ENCODE data around the gene WNT16. TPM values are rescaled to one million over a fixed set of nuclear protein-coding genes. Genes with fewer than 3 reads are reported as not detected.

WNT16 gene
- total RNA-seq, 1 experiment from 2014 or later, result not detected

DNA sequence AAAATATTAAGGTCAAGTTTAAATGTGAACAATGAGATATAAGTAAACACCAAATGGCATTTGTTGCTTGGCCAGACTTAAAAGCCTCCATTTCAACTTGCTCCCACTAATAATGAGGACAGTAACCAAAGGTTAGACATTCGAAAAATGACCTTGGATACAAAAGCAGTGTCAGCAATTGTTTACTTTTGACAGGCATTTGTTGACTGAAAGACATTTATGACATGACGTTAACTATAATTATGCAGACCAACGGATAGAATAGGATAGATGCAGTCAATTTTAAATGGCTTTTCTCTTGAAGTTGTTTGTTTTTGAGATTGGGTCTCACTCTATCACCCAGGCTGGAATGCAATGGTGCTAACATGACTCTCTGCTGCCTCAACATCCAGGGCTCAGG lies 6.3 kb upstream of the WNT16 start:
- H3K9me2 ChIP-seq (replicated peaks; ENCODE audit: insufficient read depth, low read length), result no peaks in the 10 kb centered on the region
- no peak for DNase-seq

GRCh38 chr7:121323515-121324302 lies 5.1 kb upstream of the WNT16 start:
- Histone ChIP-seq H3K9me2 (replicated peaks; ENCODE audit: insufficient read depth, low read length) (no peaks in the 10 kb centered on the region), H4K20me1 (ENCODE audit: insufficient read depth, low read depth, low read length) (no peaks in the 10 kb centered on the region), H2AFZ (ENCODE audit: low read length) (no peak overlapping the region), H3K27ac (ENCODE audit: low read length) (no peak overlapping the region), H3K4me1 (ENCODE audit: low read length) (no peaks in the 10 kb centered on the region), H3K9ac (ENCODE audit: low read length) (no peak overlapping the region), H3K27me3 (ENCODE audit: low read length) (no peaks in the 10 kb centered on the region), H3K4me3 (ENCODE audit: low read length) (no peak overlapping the region), H3K36me3 (ENCODE audit: insufficient read depth, low read length) (no peaks in the 10 kb centered on the region), H3K79me2 (ENCODE audit: low read length) (no peaks in the 10 kb centered on the region), H3K9me3 (ENCODE audit: low read length) (no peaks in the 10 kb centered on the region), H3K4me2 (ENCODE audit: low read depth, low read length, poor library complexity, severe bottlenecking) (no peak overlapping the region)
- DNase-seq, result no peak

More for the DNA sequence above, 6.3 kb upstream of the WNT16 start:
- H3K9me3 ChIP-seq (ENCODE audit: low read length), result no peaks in the 10 kb centered on the region
- no peak overlapping the region for H3K9ac ChIP-seq (ENCODE audit: low read length)
- no peaks in the 10 kb centered on the region for H4K20me1 ChIP-seq (ENCODE audit: insufficient read depth, low read depth, low read length)
- no peak overlapping the region for H3K4me2 ChIP-seq (ENCODE audit: low read depth, low read length, poor library complexity, severe bottlenecking)
- no peaks in the 10 kb centered on the region for H3K4me1 ChIP-seq (ENCODE audit: low read length)
- H3K27ac ChIP-seq (ENCODE audit: low read length), result no peak overlapping the region
- no peaks in the 10 kb centered on the region for H3K27me3 ChIP-seq (ENCODE audit: low read length)
- H2AFZ ChIP-seq (ENCODE audit: low read length), result no peak overlapping the region
- no peaks in the 10 kb centered on the region for H3K36me3 ChIP-seq (ENCODE audit: insufficient read depth, low read length)
- H3K79me2 ChIP-seq (ENCODE audit: low read length), result no peaks in the 10 kb centered on the region
- no peak overlapping the region for H3K4me3 ChIP-seq (ENCODE audit: low read length)

- no peaks in the 10 kb centered on the region for H3K4me1 ChIP-seq (ENCODE audit: low read length)
- no peaks in the 10 kb centered on the region for H3K9me3 ChIP-seq (ENCODE audit: low read length)
- no peak overlapping the region for H2AFZ ChIP-seq (ENCODE audit: low read length)
- no peaks in the 10 kb centered on the region for H3K36me3 ChIP-seq (ENCODE audit: insufficient read depth, low read length)
- no peak overlapping the region for H3K27ac ChIP-seq (ENCODE audit: low read length)
- no peaks in the 10 kb centered on the region for H3K79me2 ChIP-seq (ENCODE audit: low read length)
- H3K9me2 ChIP-seq (replicated peaks; ENCODE audit: insufficient read depth, low read length), result no peaks in the 10 kb centered on the region
- no peak overlapping the region for H3K4me3 ChIP-seq (ENCODE audit: low read length)
- H4K20me1 ChIP-seq (ENCODE audit: insufficient read depth, low read depth, low read length), result no peaks in the 10 kb centered on the region
- no peak overlapping the region for H3K4me2 ChIP-seq (ENCODE audit: low read depth, low read length, poor library complexity, severe bottlenecking)
- H3K9ac ChIP-seq (ENCODE audit: low read length), result no peak overlapping the region
- no peaks in the 10 kb centered on the region for H3K27me3 ChIP-seq (ENCODE audit: low read length)
- DNase-seq, result no peak
Observed at GRCh38 chr7:121327671-121328070, 1.1 kb upstream of the WNT16 start.

DNA sequence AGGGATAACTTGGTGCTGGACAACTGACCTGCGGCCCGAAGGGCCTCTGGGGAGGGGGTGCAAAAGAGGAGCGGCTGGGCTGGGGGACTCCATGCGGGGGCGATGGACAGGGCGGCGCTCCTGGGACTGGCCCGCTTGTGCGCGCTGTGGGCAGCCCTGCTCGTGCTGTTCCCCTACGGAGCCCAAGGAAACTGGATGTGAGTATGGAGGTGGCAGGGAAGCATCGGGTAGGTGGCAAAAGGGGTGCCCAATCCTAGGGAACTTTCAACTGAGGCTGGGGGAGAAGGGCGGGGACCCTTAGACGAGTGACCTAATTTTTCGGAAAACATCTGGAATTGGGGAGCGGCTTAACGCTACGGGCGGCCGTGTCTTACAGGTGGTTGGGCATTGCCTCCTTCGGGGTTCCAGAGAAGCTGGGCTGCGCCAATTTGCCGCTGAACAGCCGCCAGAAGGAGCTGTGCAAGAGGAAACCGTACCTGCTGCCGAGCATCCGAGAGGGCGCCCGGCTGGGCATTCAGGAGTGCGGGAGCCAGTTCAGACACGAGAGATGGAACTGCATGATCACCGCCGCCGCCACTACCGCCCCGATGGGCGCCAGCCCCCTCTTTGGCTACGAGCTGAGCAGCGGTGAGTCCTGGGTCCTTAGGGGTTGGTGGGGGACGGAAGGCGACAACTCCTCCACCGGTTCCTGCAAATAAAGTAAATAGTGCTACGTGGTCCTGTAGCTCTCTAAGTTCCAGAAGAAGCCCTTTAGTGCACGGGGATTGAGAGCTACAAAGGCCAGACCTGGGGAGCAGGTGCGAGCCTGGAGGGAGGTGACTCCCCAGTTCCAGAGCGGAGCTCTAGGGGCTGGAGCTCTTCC lies 622 bp downstream of the WNT16 start:
- H3K9ac ChIP-seq (ENCODE audit: low read length), result no peak overlapping the region
- H3K27me3 ChIP-seq (ENCODE audit: low read length), result no peaks in the 10 kb centered on the region

GRCh38 chr7:121330053-121330833 lies 1.4 kb downstream of the WNT16 start:
- Histone ChIP-seq H3K9me3 (ENCODE audit: low read length) (no peaks in the 10 kb centered on the region), H3K4me2 (ENCODE audit: low read depth, low read length, poor library complexity, severe bottlenecking) (no peak overlapping the region), H3K36me3 (ENCODE audit: insufficient read depth, low read length) (no peaks in the 10 kb centered on the region), H3K4me3 (ENCODE audit: low read length) (no peak overlapping the region), H3K4me1 (ENCODE audit: low read length) (no peaks in the 10 kb centered on the region), H4K20me1 (ENCODE audit: insufficient read depth, low read depth, low read length) (no peaks in the 10 kb centered on the region), H3K9ac (ENCODE audit: low read length) (no peak overlapping the region), H2AFZ (ENCODE audit: low read length) (no peak overlapping the region), H3K9me2 (replicated peaks; ENCODE audit: insufficient read depth, low read length) (no peaks in the 10 kb centered on the region), H3K27me3 (ENCODE audit: low read length) (no peaks in the 10 kb centered on the region), H3K27ac (ENCODE audit: low read length) (no peak overlapping the region), H3K79me2 (ENCODE audit: low read length) (no peaks in the 10 kb centered on the region)
- no peak for DNase-seq

More for the DNA sequence above, 622 bp downstream of the WNT16 start:
- Histone ChIP-seq H3K9me3 (ENCODE audit: low read length) (no peaks in the 10 kb centered on the region), H3K9me2 (replicated peaks; ENCODE audit: insufficient read depth, low read length) (no peaks in the 10 kb centered on the region), H3K4me2 (ENCODE audit: low read depth, low read length, poor library complexity, severe bottlenecking) (no peak overlapping the region), H2AFZ (ENCODE audit: low read length) (no peak overlapping the region), H3K4me3 (ENCODE audit: low read length) (no peak overlapping the region), H4K20me1 (ENCODE audit: insufficient read depth, low read depth, low read length) (no peaks in the 10 kb centered on the region), H3K27ac (ENCODE audit: low read length) (no peak overlapping the region), H3K4me1 (ENCODE audit: low read length) (no peaks in the 10 kb centered on the region), H3K36me3 (ENCODE audit: insufficient read depth, low read length) (no peaks in the 10 kb centered on the region), H3K79me2 (ENCODE audit: low read length) (no peaks in the 10 kb centered on the region)
- DNase-seq, result no peak

GRCh38 chr7:121331048-121331447 lies 2.2 kb downstream of the WNT16 start:
- Histone ChIP-seq H3K9ac (ENCODE audit: low read length) (no peak overlapping the region), H4K20me1 (ENCODE audit: insufficient read depth, low read depth, low read length) (no peaks in the 10 kb centered on the region), H3K9me3 (ENCODE audit: low read length) (no peaks in the 10 kb centered on the region), H3K36me3 (ENCODE audit: insufficient read depth, low read length) (no peaks in the 10 kb centered on the region), H3K27me3 (ENCODE audit: low read length) (no peaks in the 10 kb centered on the region), H3K4me3 (ENCODE audit: low read length) (no peak overlapping the region), H3K4me2 (ENCODE audit: low read depth, low read length, poor library complexity, severe bottlenecking) (no peak overlapping the region), H2AFZ (ENCODE audit: low read length) (no peak overlapping the region), H3K27ac (ENCODE audit: low read length) (no peak overlapping the region), H3K9me2 (replicated peaks; ENCODE audit: insufficient read depth, low read length) (no peaks in the 10 kb centered on the region), H3K79me2 (ENCODE audit: low read length) (no peaks in the 10 kb centered on the region), H3K4me1 (ENCODE audit: low read length) (no peaks in the 10 kb centered on the region)
- DNase-seq, result no peak

- Histone ChIP-seq H3K4me1 (ENCODE audit: low read length) (no peaks in the 10 kb centered on the region), H3K79me2 (ENCODE audit: low read length) (no peaks in the 10 kb centered on the region), H4K20me1 (ENCODE audit: insufficient read depth, low read depth, low read length) (no peaks in the 10 kb centered on the region), H3K36me3 (ENCODE audit: insufficient read depth, low read length) (no peaks in the 10 kb centered on the region), H3K9me3 (ENCODE audit: low read length) (no peaks in the 10 kb centered on the region), H2AFZ (ENCODE audit: low read length) (no peak overlapping the region), H3K4me2 (ENCODE audit: low read depth, low read length, poor library complexity, severe bottlenecking) (no peak overlapping the region), H3K9me2 (replicated peaks; ENCODE audit: insufficient read depth, low read length) (no peaks in the 10 kb centered on the region), H3K27me3 (ENCODE audit: low read length) (no peaks in the 10 kb centered on the region), H3K9ac (ENCODE audit: low read length) (no peak overlapping the region), H3K27ac (ENCODE audit: low read length) (no peak overlapping the region), H3K4me3 (ENCODE audit: low read length) (no peak overlapping the region)
- no peak for DNase-seq
Observed at GRCh38 chr7:121331574-121331973, 2.8 kb downstream of the WNT16 start.

DNA sequence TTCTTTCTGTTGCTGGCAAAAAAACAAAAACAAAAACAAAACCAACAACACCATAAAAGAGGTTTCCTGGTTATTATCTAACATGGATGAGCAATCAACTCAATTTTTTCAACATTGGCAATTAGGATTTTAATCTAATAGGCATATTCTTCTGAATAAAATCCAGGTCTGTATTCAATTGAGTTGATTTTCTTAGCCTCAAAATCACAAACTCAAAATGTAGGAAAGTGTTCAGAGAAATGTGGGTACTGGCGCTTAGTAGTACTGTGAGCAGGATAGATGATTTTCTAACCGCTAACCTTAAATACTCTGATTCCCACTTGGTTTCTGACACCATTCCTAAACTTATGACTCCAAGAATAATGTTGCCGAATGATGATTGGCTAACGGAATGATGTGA lies 5.6 kb downstream of the WNT16 start:
- no peak overlapping the region for H2AFZ ChIP-seq (ENCODE audit: low read length)
- H4K20me1 ChIP-seq (ENCODE audit: insufficient read depth, low read depth, low read length), result no peaks in the 10 kb centered on the region
- H3K36me3 ChIP-seq (ENCODE audit: insufficient read depth, low read length), result no peaks in the 10 kb centered on the region
- no peaks in the 10 kb centered on the region for H3K9me2 ChIP-seq (replicated peaks; ENCODE audit: insufficient read depth, low read length)
- no peaks in the 10 kb centered on the region for H3K27me3 ChIP-seq (ENCODE audit: low read length)
- no peak overlapping the region for H3K4me2 ChIP-seq (ENCODE audit: low read depth, low read length, poor library complexity, severe bottlenecking)
- DNase-seq, result no peak
- H3K4me1 ChIP-seq (ENCODE audit: low read length), result no peaks in the 10 kb centered on the region
- H3K27ac ChIP-seq (ENCODE audit: low read length), result no peak overlapping the region
- H3K79me2 ChIP-seq (ENCODE audit: low read length), result no peaks in the 10 kb centered on the region
- no peaks in the 10 kb centered on the region for H3K9me3 ChIP-seq (ENCODE audit: low read length)
- H3K9ac ChIP-seq (ENCODE audit: low read length), result no peak overlapping the region
- no peak overlapping the region for H3K4me3 ChIP-seq (ENCODE audit: low read length)
